Fibroblast of lung (primary cell): ENCODE data around the gene FLOT1.

Experiments
- EZH2 ChIP-seq: IDR thresholded peaks from 2 replicates; pipeline ENCODE4 v1.5.1; 2012; ENCODE audit warnings: low read length, control low read depth, mild to moderate bottlenecking; ENCODE audit errors: missing control alignments
- TF ChIP-seq, protein P1 (sequence below), 2 donors: IDR thresholded peaks in 1 of 2; conservative IDR thresholded peaks in 1 of 2; 1 replicate in 1 of 2; 2 replicates in 1 of 2; pipeline ENCODE4 v1.5.1; 2011 to 2012; ENCODE audit warnings: low read length in 2 of 2, control low read depth in 1 of 2, inconsistent platforms in 1 of 2, low read depth in 1 of 2, mild to moderate bottlenecking in 1 of 2

DNA sequence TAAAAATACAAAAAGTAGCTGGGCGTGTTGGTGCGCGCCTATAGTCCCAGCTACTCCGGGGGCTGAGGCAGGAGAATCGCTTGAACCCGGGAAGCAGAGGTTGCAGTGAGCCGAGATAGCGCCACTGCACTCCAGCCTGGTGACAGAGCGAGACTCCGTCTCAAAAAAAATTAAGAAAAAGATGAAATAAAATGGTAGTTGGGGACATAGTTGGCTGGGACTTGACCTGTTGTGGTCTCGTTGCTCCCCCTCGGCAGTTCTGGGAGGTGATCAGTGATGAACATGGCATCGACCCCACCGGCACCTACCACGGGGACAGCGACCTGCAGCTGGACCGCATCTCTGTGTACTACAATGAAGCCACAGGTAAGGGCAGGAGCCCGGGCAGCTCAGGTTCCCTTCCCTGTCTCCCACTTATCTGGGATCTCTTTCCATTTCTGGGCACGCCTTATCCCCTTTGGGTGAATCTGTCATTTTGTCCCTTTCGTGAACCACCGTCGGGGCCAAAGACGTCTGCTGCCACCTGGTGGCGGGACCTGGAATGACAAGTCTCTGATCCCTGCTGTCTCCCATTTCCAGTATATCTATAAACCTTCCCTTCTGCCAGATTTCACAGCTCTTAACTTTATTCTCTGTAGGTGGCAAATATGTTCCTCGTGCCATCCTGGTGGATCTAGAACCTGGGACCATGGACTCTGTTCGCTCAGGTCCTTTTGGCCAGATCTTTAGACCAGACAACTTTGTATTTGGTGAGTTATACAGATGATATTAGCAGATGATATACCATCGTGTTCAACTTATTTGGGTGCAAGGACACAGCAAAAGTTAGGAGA is 20.0 kb downstream of the FLOT1 start:
- TF ChIP-seq, protein P1, sequence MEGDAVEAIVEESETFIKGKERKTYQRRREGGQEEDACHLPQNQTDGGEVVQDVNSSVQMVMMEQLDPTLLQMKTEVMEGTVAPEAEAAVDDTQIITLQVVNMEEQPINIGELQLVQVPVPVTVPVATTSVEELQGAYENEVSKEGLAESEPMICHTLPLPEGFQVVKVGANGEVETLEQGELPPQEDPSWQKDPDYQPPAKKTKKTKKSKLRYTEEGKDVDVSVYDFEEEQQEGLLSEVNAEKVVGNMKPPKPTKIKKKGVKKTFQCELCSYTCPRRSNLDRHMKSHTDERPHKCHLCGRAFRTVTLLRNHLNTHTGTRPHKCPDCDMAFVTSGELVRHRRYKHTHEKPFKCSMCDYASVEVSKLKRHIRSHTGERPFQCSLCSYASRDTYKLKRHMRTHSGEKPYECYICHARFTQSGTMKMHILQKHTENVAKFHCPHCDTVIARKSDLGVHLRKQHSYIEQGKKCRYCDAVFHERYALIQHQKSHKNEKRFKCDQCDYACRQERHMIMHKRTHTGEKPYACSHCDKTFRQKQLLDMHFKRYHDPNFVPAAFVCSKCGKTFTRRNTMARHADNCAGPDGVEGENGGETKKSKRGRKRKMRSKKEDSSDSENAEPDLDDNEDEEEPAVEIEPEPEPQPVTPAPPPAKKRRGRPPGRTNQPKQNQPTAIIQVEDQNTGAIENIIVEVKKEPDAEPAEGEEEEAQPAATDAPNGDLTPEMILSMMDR (conservative IDR thresholded peaks at IDR 0.05 in 1 of 2, IDR thresholded peaks at IDR 0.05 in 1 of 2; ENCODE audit: low read depth in 1 of 2, low read length in 2 of 2), result peak; percentile 89
- TF ChIP-seq EZH2, result no peak
